Smooth muscle cell (in vitro differentiated cells): Measurements from ENCODE around the gene PDE1C. TPM values are rescaled to one million over a fixed set of nuclear protein-coding genes. Genes with fewer than 3 reads are reported as not detected.

Source experiments
- DNase-seq: peaks from one replicate; lab custom pipeline; 2025; ENCODE audit not compliant: unreplicated experiment; lab: John Stamatoyannopoulos, UW
- H2AFZ ChIP-seq: fragments of 200-600 bp; sonication (generic); 2 replicates; pipeline ENCODE4 v1.6.0; 2016; ENCODE audit warnings: antibody characterized with exemption, low read depth, mild to moderate bottlenecking
- H3F3A ChIP-seq: fragments of 200-600 bp; sonication (generic); 2 replicates; pipeline ENCODE4 v1.6.0; 2017; ENCODE audit warnings: antibody characterized with exemption, low read depth
- H3K27ac ChIP-seq: fragments of 200-600 bp; sonication (generic); 2 replicates; pipeline ENCODE4 v1.5.1; 2016; ENCODE audit warnings: low read depth, mild to moderate bottlenecking
- H3K27me3 ChIP-seq: fragments of 200-600 bp; sonication (generic); 2 replicates; pipeline ENCODE4 v1.6.1; 2016; ENCODE audit warnings: low read depth, mild to moderate bottlenecking
- H3K36me3 ChIP-seq: fragments of 200-600 bp; sonication (generic); 2 replicates; pipeline ENCODE4 v1.5.1; 2016; ENCODE audit warnings: low read depth
- H3K4me1 ChIP-seq: fragments of 200-600 bp; sonication (generic); 2 replicates; pipeline ENCODE4 v1.5.1; 2016; ENCODE audit warnings: low read depth
- H3K4me2 ChIP-seq: fragments of 200-600 bp; sonication (generic); 2 replicates; pipeline ENCODE4 v1.6.0; 2016; ENCODE audit warnings: mild to moderate bottlenecking
- H3K4me3 ChIP-seq: fragments of 200-600 bp; sonication (generic); 2 replicates; pipeline ENCODE4 v1.5.1; 2016; ENCODE audit warnings: mild to moderate bottlenecking
- H3K79me2 ChIP-seq: fragments of 200-600 bp; sonication (generic); 2 replicates; pipeline ENCODE4 v1.6.0; 2016; ENCODE audit warnings: low read depth, mild to moderate bottlenecking
- H3K9ac ChIP-seq: fragments of 200-600 bp; sonication (generic); 2 replicates; pipeline ENCODE4 v1.6.0; 2016; ENCODE audit warnings: low read depth
- H3K9me3 ChIP-seq: fragments of 200-600 bp; sonication (generic); replicated peaks from 2 replicates; pipeline ENCODE4 v1.5.1; 2016; ENCODE audit warnings: low read depth
- H4K20me1 ChIP-seq: fragments of 200-600 bp; sonication (generic); 2 replicates; pipeline ENCODE4 v1.6.0; 2016; ENCODE audit warnings: low read depth
- WGBS: methylation state at CpG from one replicate; pipeline ENCODE4 v1.1.7; 2016; ENCODE audit warnings: low lambda C conversion rate; 5-methylcytosine and 5-hydroxymethylcytosine counted together
- polyA plus RNA-seq: library from polyadenylated mRNA; unstranded; fragments of >200 nt; fragmentation: Nextera tagmentation; extraction: Ambion mirVana; gene quantifications from 2 replicates; pipeline ENCODE4 v1.2.1, GENCODE V29; 2016
- total RNA-seq: library from RNA; depleted of rRNA; stranded (reverse); fragments of >200 nt; gene quantifications from 2 replicates; pipeline ENCODE4 v1.2.3, GENCODE V29; 2014
- TF ChIP-seq, protein P1 (sequence below): fragments of 200-600 bp; sonication (generic); IDR thresholded peaks from 2 replicates; pipeline ENCODE4 v1.5.1; 2017; ENCODE audit warnings: borderline replicate concordance, mild to moderate bottlenecking, antibody characterized with exemption; ENCODE audit not compliant: insufficient read depth, poor library complexity, severe bottlenecking

Gene PDE1C
- total and polyA plus RNA-seq, 2 experiments from 2014 or later, result 1.2 to 6.9 TPM

DNA sequence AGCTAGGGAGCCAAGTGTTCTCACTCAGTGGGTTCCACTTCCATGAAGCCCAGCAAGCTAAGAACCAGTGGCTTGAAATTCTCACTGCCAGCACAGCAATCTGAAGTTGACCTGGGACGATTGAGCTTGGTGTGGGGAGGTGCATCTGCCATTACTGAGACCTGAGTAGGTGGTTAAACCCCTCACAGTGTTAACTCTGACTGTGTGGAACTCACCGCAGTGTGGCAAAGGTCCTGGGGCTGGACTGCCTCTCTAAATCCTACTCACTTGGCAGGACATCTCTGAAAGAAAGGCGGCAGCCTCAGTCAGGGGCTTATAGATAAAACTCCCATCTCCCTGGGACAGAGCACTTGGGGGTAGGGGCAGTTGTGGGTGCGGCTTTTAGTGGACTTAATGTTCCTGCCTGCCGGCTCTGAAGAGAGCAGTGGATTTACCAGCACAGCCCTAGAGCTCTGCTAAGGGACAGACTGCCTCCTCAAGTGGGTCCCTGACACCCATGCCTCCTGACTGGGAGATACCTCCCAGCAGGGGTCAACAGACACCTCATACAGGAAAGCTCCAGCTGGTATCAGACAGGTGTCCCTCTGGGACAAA, 143.1 kb downstream of the PDE1C start:
- WGBS, result 84% methylated on average over 5 of the region's 5 CpGs
- Histone ChIP-seq H3K4me1 (no peaks in the 10 kb centered on the region), H3K79me2 (no peaks in the 10 kb centered on the region), H4K20me1 (no peaks in the 10 kb centered on the region), H3K9me3 (no peaks in the 10 kb centered on the region), H3K4me3 (no peak overlapping the region), H3K4me2 (no peak overlapping the region), H3K27me3 (peaks cover 22% of the 10 kb centered on the region), H3K27ac (no peak overlapping the region), H2AFZ (no peak overlapping the region), H3K36me3 (no peaks in the 10 kb centered on the region), H3K9ac (no peak overlapping the region), H3F3A (no peaks in the 10 kb centered on the region)
- DNase-seq, result no peak
- TF ChIP-seq, protein P1, sequence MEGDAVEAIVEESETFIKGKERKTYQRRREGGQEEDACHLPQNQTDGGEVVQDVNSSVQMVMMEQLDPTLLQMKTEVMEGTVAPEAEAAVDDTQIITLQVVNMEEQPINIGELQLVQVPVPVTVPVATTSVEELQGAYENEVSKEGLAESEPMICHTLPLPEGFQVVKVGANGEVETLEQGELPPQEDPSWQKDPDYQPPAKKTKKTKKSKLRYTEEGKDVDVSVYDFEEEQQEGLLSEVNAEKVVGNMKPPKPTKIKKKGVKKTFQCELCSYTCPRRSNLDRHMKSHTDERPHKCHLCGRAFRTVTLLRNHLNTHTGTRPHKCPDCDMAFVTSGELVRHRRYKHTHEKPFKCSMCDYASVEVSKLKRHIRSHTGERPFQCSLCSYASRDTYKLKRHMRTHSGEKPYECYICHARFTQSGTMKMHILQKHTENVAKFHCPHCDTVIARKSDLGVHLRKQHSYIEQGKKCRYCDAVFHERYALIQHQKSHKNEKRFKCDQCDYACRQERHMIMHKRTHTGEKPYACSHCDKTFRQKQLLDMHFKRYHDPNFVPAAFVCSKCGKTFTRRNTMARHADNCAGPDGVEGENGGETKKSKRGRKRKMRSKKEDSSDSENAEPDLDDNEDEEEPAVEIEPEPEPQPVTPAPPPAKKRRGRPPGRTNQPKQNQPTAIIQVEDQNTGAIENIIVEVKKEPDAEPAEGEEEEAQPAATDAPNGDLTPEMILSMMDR, result no peak

DNA sequence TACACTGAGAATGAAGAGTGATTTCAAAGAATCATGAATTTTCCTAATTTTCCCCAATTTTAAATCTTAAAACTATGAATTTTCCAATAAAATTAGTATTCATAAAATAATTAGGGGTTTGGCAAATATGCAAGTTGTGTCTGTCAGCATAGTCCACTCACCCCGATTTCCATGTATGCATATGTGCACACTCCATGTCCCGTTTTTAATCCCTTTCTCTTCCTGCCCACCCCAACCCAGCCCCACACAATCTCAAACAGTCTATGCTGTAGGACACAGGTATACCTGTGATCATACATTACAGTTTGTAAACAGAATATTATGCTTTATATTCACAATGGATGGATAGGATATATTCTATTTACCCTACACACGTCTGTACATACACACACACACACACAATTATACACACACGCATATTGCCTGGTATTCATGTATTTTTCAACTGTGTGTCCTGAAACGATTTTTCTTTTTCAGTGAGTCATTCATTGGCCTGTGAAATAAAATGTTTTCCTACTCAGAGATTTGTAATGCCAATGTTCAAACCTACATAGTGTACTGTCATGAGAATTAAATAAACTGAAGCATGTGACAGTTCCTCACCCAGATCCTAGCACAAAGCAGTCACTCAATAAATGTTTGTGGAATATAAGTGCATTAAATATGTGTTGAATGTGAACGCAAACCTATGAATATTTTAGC, 144.3 kb downstream of the PDE1C start:
- WGBS, result 81% methylated on average over 6 of the region's 6 CpGs
- TF ChIP-seq, protein P1, result no peak
- H3K9me3 ChIP-seq, result no peaks in the 10 kb centered on the region

DNA sequence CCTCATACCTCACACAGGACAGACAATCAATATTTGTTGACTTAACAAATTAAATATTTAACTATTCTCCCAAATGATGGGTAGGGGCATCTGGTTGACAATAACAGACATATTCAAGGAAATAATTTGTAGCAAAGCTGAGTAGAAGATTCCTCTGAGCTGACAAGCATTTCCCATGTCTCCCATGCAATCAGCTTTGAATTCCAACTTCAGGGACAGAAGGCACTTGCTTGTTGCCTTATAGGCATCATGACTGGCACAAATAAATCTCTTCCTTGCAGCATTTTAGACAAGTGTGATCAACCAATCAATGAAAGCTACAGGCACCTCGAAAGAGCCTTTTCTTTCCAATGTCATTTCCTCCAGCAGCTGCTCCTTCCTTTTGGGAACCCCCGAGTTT, 146.0 kb downstream of the PDE1C start:
- no peaks in the 10 kb centered on the region for H3F3A ChIP-seq
- no peak overlapping the region for H3K4me3 ChIP-seq
- H3K4me2 ChIP-seq, result no peak overlapping the region
- H3K79me2 ChIP-seq, result no peaks in the 10 kb centered on the region
- peaks cover 35% of the 10 kb centered on the region for H3K27me3 ChIP-seq
- H2AFZ ChIP-seq, result no peak overlapping the region
- no peak overlapping the region for H3K27ac ChIP-seq
- no peaks in the 10 kb centered on the region for H3K36me3 ChIP-seq
- TF ChIP-seq, protein P1, result no peak
- DNase-seq, result no peak
- no peaks in the 10 kb centered on the region for H3K4me1 ChIP-seq
- no peak overlapping the region for H3K9ac ChIP-seq
- 88% methylated on average over 2 of the region's 2 CpGs for WGBS
- no peaks in the 10 kb centered on the region for H4K20me1 ChIP-seq
- H3K9me3 ChIP-seq, result no peaks in the 10 kb centered on the region

More for the DNA sequence above, 144.3 kb downstream of the PDE1C start:
- H3K4me2 ChIP-seq, result no peak overlapping the region
- H3K4me1 ChIP-seq, result no peaks in the 10 kb centered on the region
- DNase-seq, result no peak
- no peaks in the 10 kb centered on the region for H3K36me3 ChIP-seq
- H3K27ac ChIP-seq, result no peak overlapping the region
- peaks cover 26% of the 10 kb centered on the region for H3K27me3 ChIP-seq
- H3F3A ChIP-seq, result no peaks in the 10 kb centered on the region
- H2AFZ ChIP-seq, result no peak overlapping the region
- no peak overlapping the region for H3K4me3 ChIP-seq
- no peak overlapping the region for H3K9ac ChIP-seq
- no peaks in the 10 kb centered on the region for H4K20me1 ChIP-seq
- H3K79me2 ChIP-seq, result no peaks in the 10 kb centered on the region
